ENCODE measurements around the gene SYK.

DNA sequence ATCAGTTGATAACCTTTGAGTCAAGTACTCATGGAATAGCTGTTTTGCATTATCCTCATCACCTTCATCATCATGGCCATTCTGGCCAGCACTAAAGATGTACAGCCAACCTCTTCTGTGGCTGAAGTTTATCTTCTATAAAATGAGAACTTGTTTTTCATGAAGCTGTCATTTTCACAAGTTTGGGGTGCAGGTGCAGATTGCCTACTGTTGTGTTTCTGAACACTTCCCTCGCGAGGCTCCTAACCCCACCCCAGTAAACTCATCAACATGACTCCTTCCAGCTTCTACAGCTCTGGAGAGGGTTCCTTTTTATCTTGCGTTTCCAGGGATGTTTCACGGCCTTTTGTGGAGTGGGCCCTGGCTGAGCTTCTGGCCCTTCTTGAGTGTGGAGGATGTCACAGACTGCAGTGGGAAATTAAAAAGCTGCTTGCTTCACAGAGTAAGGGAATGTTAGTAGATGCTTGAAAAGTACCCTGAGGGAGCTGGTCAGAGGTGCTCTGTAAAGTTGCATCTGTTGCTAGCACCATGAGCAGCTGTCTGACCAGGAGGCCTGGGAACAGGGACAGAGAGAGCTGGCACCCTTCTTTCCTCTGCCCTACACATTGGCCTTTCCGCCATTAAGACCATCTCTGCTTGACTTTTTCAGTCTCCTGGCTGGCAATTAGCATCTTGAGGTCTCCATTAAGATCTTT, 24.9 kb downstream of the SYK start:
- TF ChIP-seq, protein P1, sequence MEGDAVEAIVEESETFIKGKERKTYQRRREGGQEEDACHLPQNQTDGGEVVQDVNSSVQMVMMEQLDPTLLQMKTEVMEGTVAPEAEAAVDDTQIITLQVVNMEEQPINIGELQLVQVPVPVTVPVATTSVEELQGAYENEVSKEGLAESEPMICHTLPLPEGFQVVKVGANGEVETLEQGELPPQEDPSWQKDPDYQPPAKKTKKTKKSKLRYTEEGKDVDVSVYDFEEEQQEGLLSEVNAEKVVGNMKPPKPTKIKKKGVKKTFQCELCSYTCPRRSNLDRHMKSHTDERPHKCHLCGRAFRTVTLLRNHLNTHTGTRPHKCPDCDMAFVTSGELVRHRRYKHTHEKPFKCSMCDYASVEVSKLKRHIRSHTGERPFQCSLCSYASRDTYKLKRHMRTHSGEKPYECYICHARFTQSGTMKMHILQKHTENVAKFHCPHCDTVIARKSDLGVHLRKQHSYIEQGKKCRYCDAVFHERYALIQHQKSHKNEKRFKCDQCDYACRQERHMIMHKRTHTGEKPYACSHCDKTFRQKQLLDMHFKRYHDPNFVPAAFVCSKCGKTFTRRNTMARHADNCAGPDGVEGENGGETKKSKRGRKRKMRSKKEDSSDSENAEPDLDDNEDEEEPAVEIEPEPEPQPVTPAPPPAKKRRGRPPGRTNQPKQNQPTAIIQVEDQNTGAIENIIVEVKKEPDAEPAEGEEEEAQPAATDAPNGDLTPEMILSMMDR (conservative IDR thresholded peaks at IDR 0.05; ENCODE audit: low read depth, low read length): no peak
- TF ChIP-seq SMC3 (IDR thresholded peaks at IDR 0.05; ENCODE audit: low read depth, low read length): no peak
- TF ChIP-seq CEBPB (IDR thresholded peaks at IDR 0.05; ENCODE audit: low read depth, low read length): no peak
- TF ChIP-seq, protein P2, sequence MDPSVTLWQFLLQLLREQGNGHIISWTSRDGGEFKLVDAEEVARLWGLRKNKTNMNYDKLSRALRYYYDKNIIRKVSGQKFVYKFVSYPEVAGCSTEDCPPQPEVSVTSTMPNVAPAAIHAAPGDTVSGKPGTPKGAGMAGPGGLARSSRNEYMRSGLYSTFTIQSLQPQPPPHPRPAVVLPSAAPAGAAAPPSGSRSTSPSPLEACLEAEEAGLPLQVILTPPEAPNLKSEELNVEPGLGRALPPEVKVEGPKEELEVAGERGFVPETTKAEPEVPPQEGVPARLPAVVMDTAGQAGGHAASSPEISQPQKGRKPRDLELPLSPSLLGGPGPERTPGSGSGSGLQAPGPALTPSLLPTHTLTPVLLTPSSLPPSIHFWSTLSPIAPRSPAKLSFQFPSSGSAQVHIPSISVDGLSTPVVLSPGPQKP (IDR thresholded peaks at IDR 0.05; ENCODE audit: borderline replicate concordance, low read depth, low read length): no peak
- TF ChIP-seq, protein P3, sequence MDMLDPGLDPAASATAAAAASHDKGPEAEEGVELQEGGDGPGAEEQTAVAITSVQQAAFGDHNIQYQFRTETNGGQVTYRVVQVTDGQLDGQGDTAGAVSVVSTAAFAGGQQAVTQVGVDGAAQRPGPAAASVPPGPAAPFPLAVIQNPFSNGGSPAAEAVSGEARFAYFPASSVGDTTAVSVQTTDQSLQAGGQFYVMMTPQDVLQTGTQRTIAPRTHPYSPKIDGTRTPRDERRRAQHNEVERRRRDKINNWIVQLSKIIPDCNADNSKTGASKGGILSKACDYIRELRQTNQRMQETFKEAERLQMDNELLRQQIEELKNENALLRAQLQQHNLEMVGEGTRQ (IDR thresholded peaks at IDR 0.05; ENCODE audit: low read depth, low read length): no peak
- no peak for TF ChIP-seq POLR2A (IDR thresholded peaks at IDR 0.05; ENCODE audit: low read depth, low read length)
- TF ChIP-seq RAD21 (IDR thresholded peaks at IDR 0.05; ENCODE audit: low read length): no peak
- no peak for TF ChIP-seq MAZ (IDR thresholded peaks at IDR 0.05; ENCODE audit: borderline replicate concordance, low read depth, low read length)
- no peak for TF ChIP-seq NFE2L2 (IDR thresholded peaks at IDR 0.05; ENCODE audit: low read depth, low read length)
- TF ChIP-seq MAFK (IDR thresholded peaks at IDR 0.05; ENCODE audit: low read depth, low read length): no peak
- no peak for TF ChIP-seq RFX5 (IDR thresholded peaks at IDR 0.05; ENCODE audit: low read depth, low read length)
- TF ChIP-seq MXI1 (IDR thresholded peaks at IDR 0.05; ENCODE audit: borderline replicate concordance, low read depth, low read length): no peak
